OCI-LY1 (cell line): ENCODE measurements around the gene SMIM33.

ENCODE experiments used
- EZH2 ChIP-seq: fragments of 200-600 bp; sonication (generic), shearing (Covaris generic); IDR thresholded peaks from 2 replicates; pipeline ENCODE4 v1.8.0; 2017; ENCODE audit warnings: borderline replicate concordance, mixed run types, mild to moderate bottlenecking, antibody characterized with exemption, low read length, moderate library complexity, mixed read lengths
- TF ChIP-seq, protein P1 (sequence below): fragments of 200-600 bp; sonication (generic), shearing (Covaris generic); IDR thresholded peaks from 2 replicates; pipeline ENCODE4 v1.5.1; 2017; ENCODE audit warnings: mild to moderate bottlenecking, antibody characterized with exemption, low read length, moderate library complexity, mixed read lengths

DNA sequence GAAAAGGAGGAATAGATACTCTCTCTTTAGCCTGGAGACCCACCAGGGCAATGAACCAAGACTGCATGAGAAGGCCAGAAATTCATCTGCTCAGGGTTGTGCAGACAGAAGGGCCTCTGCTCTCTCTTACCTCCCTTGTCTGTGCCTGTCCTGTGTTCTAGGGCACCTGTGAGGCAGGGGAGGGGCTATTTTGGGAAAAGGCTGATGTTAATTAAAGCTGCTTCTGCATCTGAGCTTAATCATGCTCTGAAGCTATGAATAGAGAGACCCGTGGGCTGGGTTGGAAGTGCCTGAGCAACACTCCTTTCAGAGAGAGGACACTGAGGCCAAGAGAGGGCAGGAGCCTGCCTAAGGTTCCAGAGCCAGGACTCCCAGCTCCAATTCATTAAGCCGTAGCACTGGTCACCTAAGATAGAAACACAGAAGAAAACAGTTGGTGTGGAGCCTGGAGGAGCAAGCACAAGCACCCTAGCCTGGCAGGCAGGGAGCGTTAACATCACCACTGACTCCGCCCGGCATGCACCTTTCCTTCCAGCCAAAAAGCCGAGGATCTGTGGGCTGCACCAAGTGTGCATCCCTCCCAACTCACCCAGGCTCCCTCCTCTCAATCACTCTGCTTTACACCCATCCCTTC is 43.2 kb downstream of the SMIM33 start:
- TF ChIP-seq, protein P1, sequence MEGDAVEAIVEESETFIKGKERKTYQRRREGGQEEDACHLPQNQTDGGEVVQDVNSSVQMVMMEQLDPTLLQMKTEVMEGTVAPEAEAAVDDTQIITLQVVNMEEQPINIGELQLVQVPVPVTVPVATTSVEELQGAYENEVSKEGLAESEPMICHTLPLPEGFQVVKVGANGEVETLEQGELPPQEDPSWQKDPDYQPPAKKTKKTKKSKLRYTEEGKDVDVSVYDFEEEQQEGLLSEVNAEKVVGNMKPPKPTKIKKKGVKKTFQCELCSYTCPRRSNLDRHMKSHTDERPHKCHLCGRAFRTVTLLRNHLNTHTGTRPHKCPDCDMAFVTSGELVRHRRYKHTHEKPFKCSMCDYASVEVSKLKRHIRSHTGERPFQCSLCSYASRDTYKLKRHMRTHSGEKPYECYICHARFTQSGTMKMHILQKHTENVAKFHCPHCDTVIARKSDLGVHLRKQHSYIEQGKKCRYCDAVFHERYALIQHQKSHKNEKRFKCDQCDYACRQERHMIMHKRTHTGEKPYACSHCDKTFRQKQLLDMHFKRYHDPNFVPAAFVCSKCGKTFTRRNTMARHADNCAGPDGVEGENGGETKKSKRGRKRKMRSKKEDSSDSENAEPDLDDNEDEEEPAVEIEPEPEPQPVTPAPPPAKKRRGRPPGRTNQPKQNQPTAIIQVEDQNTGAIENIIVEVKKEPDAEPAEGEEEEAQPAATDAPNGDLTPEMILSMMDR = no peak
- TF ChIP-seq EZH2 = no peak
